Measurements from ENCODE around the gene MTCL1.

MTCL1 gene

GRCh38 chr18:8688216-8688800 lies 17.0 kb upstream of the MTCL1 start:
- DNase-seq: no peak

- no peak for DNase-seq
Observed at GRCh38 chr18:8688816-8689215, 16.5 kb upstream of the MTCL1 start.

GRCh38 chr18:8689517-8689916 lies 15.8 kb upstream of the MTCL1 start:
- no peak for DNase-seq

GRCh38 chr18:8694891-8695290 lies 10.5 kb upstream of the MTCL1 start:
- no peak for DNase-seq

- no peak for DNase-seq
Observed at GRCh38 chr18:8695932-8696517, 9.3 kb upstream of the MTCL1 start.

- DNase-seq: peak in 1 of 2 experiments; percentile 18
Observed at GRCh38 chr18:8696749-8697211, 8.6 kb upstream of the MTCL1 start.

GRCh38 chr18:8699126-8699525 lies 6.2 kb upstream of the MTCL1 start:
- no peak for DNase-seq

- DNase-seq: no peak
Observed at GRCh38 chr18:8699948-8700347, 5.4 kb upstream of the MTCL1 start.

- no peak for DNase-seq
Observed at GRCh38 chr18:8701546-8702118, 3.7 kb upstream of the MTCL1 start.

- DNase-seq: no peak
Observed at GRCh38 chr18:8702668-8703067, 2.7 kb upstream of the MTCL1 start.

GRCh38 chr18:8703092-8703709 lies 2.2 kb upstream of the MTCL1 start:
- DNase-seq: no peak

- no peak for DNase-seq
Observed at GRCh38 chr18:8703781-8704301, 1.5 kb upstream of the MTCL1 start.

GRCh38 chr18:8704361-8705237 lies 757 bp upstream of the MTCL1 start:
- DNase-seq: peak; percentile 56 to 74

GRCh38 chr18:8705961-8706790 lies 820 bp downstream of the MTCL1 start:
- DNase-seq: no peak

GRCh38 chr18:8706791-8707555 lies 1.6 kb downstream of the MTCL1 start:
- no peak for DNase-seq

GRCh38 chr18:8707556-8708300 lies 2.4 kb downstream of the MTCL1 start:
- DNase-seq: no peak

- DNase-seq: no peak
Observed at GRCh38 chr18:8708670-8709069, 3.3 kb downstream of the MTCL1 start.

- DNase-seq: no peak
Observed at GRCh38 chr18:8709248-8710059, 4.1 kb downstream of the MTCL1 start.

- no peak for DNase-seq
Observed at GRCh38 chr18:8711736-8712135, 6.4 kb downstream of the MTCL1 start.

- DNase-seq: no peak
Observed at GRCh38 chr18:8713691-8714090, 8.3 kb downstream of the MTCL1 start.
